Measurements from ENCODE around the gene GNAT1.

DNA sequence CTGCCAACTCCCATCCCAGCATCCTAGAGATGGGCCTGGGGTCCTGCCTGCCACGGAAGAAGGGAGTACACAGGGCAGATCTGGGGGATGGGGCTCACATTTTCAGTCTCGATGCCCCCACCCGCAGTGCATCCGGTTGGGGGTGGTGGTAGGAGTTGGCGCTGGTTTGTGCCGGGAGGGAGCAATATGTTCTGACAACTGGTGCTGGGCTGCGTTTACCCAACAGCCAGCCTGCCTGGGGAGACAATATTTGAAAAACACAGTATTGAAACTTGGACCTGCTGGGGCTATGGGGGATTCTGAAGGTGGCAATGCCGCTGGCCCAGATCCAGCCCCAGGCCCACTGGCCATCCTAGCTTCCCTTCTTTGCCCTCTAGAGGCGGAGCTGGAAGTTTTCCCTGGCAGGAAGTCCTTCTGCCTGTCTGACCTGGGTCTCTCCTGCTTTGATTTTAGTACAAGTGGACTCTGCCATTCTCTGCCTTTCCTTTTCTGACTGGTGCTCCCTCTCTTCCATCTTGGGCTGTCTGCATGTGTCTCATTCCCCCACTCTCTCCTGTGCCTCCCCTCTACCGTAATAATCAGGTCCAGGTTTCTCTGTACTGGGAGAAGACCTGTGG is 32.8 kb upstream of the GNAT1 start:
- TF ChIP-seq, protein P1, sequence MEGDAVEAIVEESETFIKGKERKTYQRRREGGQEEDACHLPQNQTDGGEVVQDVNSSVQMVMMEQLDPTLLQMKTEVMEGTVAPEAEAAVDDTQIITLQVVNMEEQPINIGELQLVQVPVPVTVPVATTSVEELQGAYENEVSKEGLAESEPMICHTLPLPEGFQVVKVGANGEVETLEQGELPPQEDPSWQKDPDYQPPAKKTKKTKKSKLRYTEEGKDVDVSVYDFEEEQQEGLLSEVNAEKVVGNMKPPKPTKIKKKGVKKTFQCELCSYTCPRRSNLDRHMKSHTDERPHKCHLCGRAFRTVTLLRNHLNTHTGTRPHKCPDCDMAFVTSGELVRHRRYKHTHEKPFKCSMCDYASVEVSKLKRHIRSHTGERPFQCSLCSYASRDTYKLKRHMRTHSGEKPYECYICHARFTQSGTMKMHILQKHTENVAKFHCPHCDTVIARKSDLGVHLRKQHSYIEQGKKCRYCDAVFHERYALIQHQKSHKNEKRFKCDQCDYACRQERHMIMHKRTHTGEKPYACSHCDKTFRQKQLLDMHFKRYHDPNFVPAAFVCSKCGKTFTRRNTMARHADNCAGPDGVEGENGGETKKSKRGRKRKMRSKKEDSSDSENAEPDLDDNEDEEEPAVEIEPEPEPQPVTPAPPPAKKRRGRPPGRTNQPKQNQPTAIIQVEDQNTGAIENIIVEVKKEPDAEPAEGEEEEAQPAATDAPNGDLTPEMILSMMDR (conservative IDR thresholded peaks at IDR 0.05; ENCODE audit: low read length), result no peak
- TF ChIP-seq EZH2phosphoT487 (IDR thresholded peaks at IDR 0.05; ENCODE audit: borderline replicate concordance, low read depth, low read length), result no peak

Data from OCI-LY7 (cell line).